GM12878 (cell line): ENCODE data around the gene ZBTB39. TPM values are rescaled to one million over a fixed set of nuclear protein-coding genes. Genes with fewer than 3 reads are reported as not detected.

Source experiments
- ATAC-seq: fragments of 200-7000 bp; cut with Tn5 transposase; 3 replicates; pipeline ENCODE4 v1.9.1; 2020; ENCODE audit warnings: mild to moderate bottlenecking, moderate library complexity
- BruUV-seq: library from RNA; stranded (reverse); fragments of 400-500 nt; replicated peaks from 2 replicates; lab custom pipeline; 2021; lab: Mats Ljungman, UMichigan
- CTCF ChIA-PET: fragments of 300-600 bp; sonication (Branson Sonifier 250); formaldehyde crosslinking; extraction: SDS; loops from one replicate; lab custom pipeline; 2021; ENCODE audit warnings: inconsistent platforms; lab: Yijun Ruan, JAX
- POLR2A ChIA-PET: fragments of 350-600 bp; formaldehyde crosslinking; extraction: SDS; loops from one replicate; lab custom pipeline; 2021; ENCODE audit warnings: inconsistent platforms; lab: Charles Lee
- RAD21 ChIA-PET: fragments of 300-600 bp; sonication (Branson Sonifier 250); formaldehyde crosslinking; loops from one replicate; lab custom pipeline; 2023; ENCODE audit warnings: antibody characterized with exemption; ENCODE audit not compliant: unreplicated experiment; lab: Charles Lee
- SMC1A ChIA-PET: fragments of 300-600 bp; sonication (Branson Sonifier 250); formaldehyde crosslinking; loops from one replicate; lab custom pipeline; 2023; ENCODE audit not compliant: unreplicated experiment, uncharacterized antibody; lab: Charles Lee
- DNase-seq: peaks from one replicate; pipeline ENCODE4 v3.0.0-alpha.2; 2011; ENCODE audit warnings: low read depth, low spot score
- FAIRE-seq: peaks from 3 replicates; lab custom pipeline; 2011; peaks lifted over from hg19 to GRCh38; lab: Jason Lieb, UNC
- H2AFZ ChIP-seq: 2 replicates; pipeline ENCODE4 v1.6.0; 2011; ENCODE audit warnings: low read depth, low read length, control low read depth; ENCODE audit not compliant: control insufficient read depth
- H3K27ac ChIP-seq: 2 replicates; pipeline ENCODE4 v1.5.1; 2011; ENCODE audit warnings: control low read depth; ENCODE audit not compliant: control insufficient read depth, insufficient read depth
- H3K27me3 ChIP-seq, 2 experiments: replicated peaks in 1 of 2; 2 replicates each; pipeline versions ENCODE4 v1.6.0 to v1.6.1; 2011; ENCODE audit warnings: low read length in 1 of 2; ENCODE audit not compliant: control insufficient read depth in 2 of 2, insufficient read depth in 2 of 2
- H3K36me3 ChIP-seq, 2 experiments: 2 replicates each; pipeline ENCODE4 v1.5.1; 2011; ENCODE audit warnings: low read length in 1 of 2; ENCODE audit not compliant: control insufficient read depth in 2 of 2, insufficient read depth in 2 of 2
- H3K4me1 ChIP-seq: 2 replicates; pipeline ENCODE4 v1.6.1; 2011; ENCODE audit warnings: mild to moderate bottlenecking, low read length, moderate library complexity, mixed read lengths; ENCODE audit not compliant: control insufficient read depth, insufficient read depth
- H3K4me2 ChIP-seq: 2 replicates; pipeline ENCODE4 v1.6.0; 2011; ENCODE audit warnings: control low read depth; ENCODE audit not compliant: control insufficient read depth, insufficient read depth
- H3K4me3 ChIP-seq: fragments of 200-600 bp; sonication (generic); 2 replicates; pipeline ENCODE4 v1.5.1; 2016
- H3K79me2 ChIP-seq: 2 replicates; pipeline ENCODE4 v1.6.0; 2011; ENCODE audit warnings: low read length; ENCODE audit not compliant: control insufficient read depth, insufficient read depth
- H3K9ac ChIP-seq: 2 replicates; pipeline ENCODE4 v1.8.0; 2011; ENCODE audit warnings: low read length, control low read depth, mixed read lengths; ENCODE audit not compliant: control insufficient read depth, insufficient read depth
- H3K9me3 ChIP-seq: replicated peaks from 3 replicates; pipeline ENCODE4 v1.5.1; 2011; ENCODE audit warnings: mild to moderate bottlenecking, low read length; ENCODE audit not compliant: control insufficient read depth, insufficient read depth
- H4K20me1 ChIP-seq: 2 replicates; pipeline ENCODE4 v1.6.0; 2011; ENCODE audit not compliant: control insufficient read depth, insufficient read depth
- BACH1 ChIP-seq: fragments of 450-650 bp; IDR thresholded peaks from 2 replicates; pipeline ENCODE4 v1.6.1; 2017; ENCODE audit warnings: mild to moderate bottlenecking, borderline replicate concordance
- EED ChIP-seq: sonication (generic); IDR thresholded peaks from 2 replicates; pipeline ENCODE4 v1.6.1; 2016; ENCODE audit warnings: antibody characterized with exemption, low read depth
- ESRRA ChIP-seq: IDR thresholded peaks from 2 replicates; pipeline ENCODE4 v1.6.1; 2012; ENCODE audit warnings: mild to moderate bottlenecking, low read length, improper control_type of control experiment
- EZH2 ChIP-seq: IDR thresholded peaks from 2 replicates; pipeline ENCODE4 v1.6.1; 2012; ENCODE audit warnings: low read depth, mild to moderate bottlenecking, control low read depth, inconsistent platforms, low read length, borderline replicate concordance; ENCODE audit not compliant: control insufficient read depth
- PBX3 ChIP-seq: IDR thresholded peaks from 2 replicates; pipeline ENCODE4 v1.6.1; 2011; ENCODE audit warnings: mild to moderate bottlenecking, low read depth, low read length, moderate library complexity; ENCODE audit not compliant: insufficient replicate concordance
- RUNX3 ChIP-seq: IDR thresholded peaks from 2 replicates; pipeline ENCODE4 v1.6.1; 2012; ENCODE audit warnings: low read length, inconsistent platforms
- SIN3A ChIP-seq: IDR thresholded peaks from 2 replicates; pipeline ENCODE4 v1.6.1; 2012; ENCODE audit warnings: low read depth, low read length, improper control_type of control experiment
- WGBS: methylation state at CpG from one replicate; pipeline ENCODE4 v1.1.6; 2016; ENCODE audit warnings: low lambda C conversion rate; ENCODE audit not compliant: insufficient replicate concordance, insufficient coverage; ENCODE audit errors: missing lambda C conversion rate; 5-methylcytosine and 5-hydroxymethylcytosine counted together
- in situ Hi-C: fragments of 300-500 bp; cut with MboI; formaldehyde crosslinking; loops from 9 replicates; pipeline ENCODE4 v1.14.3; 2018; ENCODE audit warnings: mixed read lengths
- intact Hi-C: fragments of 100-400 bp; cut with micrococcal nuclease; formaldehyde crosslinking; loops from one replicate; pipeline ENCODE4 v1.14.2; 2022; ENCODE audit not compliant: unreplicated experiment
- polyA plus RNA-seq, 11 experiments: library from polyadenylated mRNA; depleted of rRNA in 4 of 11; unstranded in 6 of 11; stranded (reverse) in 5 of 11; fragments of >200 nt; fragmentation: Nextera tagmentation in 4 of 11; fragmentation: Illumina TruSeq in 1 of 11; extraction: Ambion mirVana in 4 of 11; extraction: Trizol in 1 of 11; gene quantifications; 1 replicate in 1 of 11; 2 replicates in 10 of 11; pipeline versions ENCODE4 v1.2.1 to v1.2.3, GENCODE V29; 2011 to 2016; ENCODE audit warnings: inconsistent platforms in 2 of 11, missing spikeins in 2 of 11, low read depth in 1 of 11
- total RNA-seq, 4 experiments: library from RNA; depleted of rRNA in 3 of 4; stranded (reverse); fragments of >200 nt in 3 of 4; fragmentation: Illumina TruSeq in 1 of 4; extraction: Trizol in 1 of 4; gene quantifications; 2 replicates each; pipeline versions ENCODE4 v1.2.1 to v1.2.3, GENCODE V29; 2013 to 2021
- TF ChIP-seq, protein P1 (sequence below): IDR thresholded peaks from 2 replicates; pipeline ENCODE4 v1.6.1; 2012; ENCODE audit warnings: low read length, inconsistent platforms
- TF ChIP-seq, protein P2 (sequence below): fragments of 450-650 bp; IDR thresholded peaks from 2 replicates; pipeline ENCODE4 v1.6.1; 2017; ENCODE audit warnings: antibody characterized with exemption, mild to moderate bottlenecking, moderate library complexity

Gene ZBTB39
- total and polyA plus RNA-seq, 10 of the 15 experiments (the other 5 are each of a cell fraction or from before 2014, with no cell fraction given) = 0.88 to 6.8 (median 4.4) TPM

DNA sequence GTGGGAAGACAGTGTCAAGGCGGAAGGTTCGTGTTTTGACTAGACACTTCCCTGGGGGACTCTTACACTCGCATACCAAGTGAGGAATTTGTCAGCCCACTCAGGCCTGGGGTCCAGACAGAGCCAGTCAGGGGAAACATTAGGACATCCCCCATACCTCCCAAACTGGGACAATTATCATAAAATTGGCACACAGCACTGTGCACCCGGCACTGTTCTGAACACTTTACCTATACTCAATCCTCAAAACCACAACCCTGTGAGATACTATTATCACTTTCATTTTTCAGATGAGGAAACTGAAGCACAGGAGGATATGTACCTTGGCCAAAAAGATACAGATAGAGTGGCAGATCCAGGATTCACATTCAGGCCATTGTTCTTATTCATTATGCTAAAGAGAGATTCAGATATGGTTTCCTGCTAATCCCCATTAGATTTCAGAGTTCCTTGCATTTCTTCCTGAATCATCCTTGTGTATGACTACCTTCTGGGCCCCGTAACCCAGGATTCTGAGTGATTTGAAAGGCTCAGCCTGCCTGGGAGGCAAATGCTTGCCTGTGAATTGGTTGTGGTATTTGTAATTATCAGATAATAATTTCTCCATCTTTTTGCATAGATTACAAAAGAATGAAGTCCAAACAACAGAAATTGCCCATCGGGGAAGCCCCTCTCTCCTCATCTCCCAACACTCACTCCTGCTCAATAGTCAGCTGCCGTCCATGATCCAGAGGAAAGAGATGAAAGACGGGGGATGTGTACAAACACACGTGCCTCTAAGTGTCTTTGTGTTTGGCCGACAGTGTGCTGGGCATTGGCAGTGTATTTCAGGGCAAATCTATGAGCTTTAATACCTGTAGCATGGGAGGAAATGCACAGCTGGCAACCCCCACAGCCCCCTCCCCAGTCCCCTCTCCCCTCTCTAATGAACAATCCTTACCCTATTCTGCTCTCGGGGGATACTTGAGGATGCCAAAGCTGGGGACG, 5.4 kb upstream of the ZBTB39 start:
- TF ChIP-seq, protein P1, sequence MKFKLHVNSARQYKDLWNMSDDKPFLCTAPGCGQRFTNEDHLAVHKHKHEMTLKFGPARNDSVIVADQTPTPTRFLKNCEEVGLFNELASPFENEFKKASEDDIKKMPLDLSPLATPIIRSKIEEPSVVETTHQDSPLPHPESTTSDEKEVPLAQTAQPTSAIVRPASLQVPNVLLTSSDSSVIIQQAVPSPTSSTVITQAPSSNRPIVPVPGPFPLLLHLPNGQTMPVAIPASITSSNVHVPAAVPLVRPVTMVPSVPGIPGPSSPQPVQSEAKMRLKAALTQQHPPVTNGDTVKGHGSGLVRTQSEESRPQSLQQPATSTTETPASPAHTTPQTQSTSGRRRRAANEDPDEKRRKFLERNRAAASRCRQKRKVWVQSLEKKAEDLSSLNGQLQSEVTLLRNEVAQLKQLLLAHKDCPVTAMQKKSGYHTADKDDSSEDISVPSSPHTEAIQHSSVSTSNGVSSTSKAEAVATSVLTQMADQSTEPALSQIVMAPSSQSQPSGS = no peak
- TF ChIP-seq, protein P2, sequence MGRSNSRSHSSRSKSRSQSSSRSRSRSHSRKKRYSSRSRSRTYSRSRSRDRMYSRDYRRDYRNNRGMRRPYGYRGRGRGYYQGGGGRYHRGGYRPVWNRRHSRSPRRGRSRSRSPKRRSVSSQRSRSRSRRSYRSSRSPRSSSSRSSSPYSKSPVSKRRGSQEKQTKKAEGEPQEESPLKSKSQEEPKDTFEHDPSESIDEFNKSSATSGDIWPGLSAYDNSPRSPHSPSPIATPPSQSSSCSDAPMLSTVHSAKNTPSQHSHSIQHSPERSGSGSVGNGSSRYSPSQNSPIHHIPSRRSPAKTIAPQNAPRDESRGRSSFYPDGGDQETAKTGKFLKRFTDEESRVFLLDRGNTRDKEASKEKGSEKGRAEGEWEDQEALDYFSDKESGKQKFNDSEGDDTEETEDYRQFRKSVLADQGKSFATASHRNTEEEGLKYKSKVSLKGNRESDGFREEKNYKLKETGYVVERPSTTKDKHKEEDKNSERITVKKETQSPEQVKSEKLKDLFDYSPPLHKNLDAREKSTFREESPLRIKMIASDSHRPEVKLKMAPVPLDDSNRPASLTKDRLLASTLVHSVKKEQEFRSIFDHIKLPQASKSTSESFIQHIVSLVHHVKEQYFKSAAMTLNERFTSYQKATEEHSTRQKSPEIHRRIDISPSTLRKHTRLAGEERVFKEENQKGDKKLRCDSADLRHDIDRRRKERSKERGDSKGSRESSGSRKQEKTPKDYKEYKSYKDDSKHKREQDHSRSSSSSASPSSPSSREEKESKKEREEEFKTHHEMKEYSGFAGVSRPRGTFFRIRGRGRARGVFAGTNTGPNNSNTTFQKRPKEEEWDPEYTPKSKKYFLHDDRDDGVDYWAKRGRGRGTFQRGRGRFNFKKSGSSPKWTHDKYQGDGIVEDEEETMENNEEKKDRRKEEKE = no peak
- TF ChIP-seq ESRRA (no peak), BACH1 (no peak), SIN3A (no peak), PBX3 (no peak), RUNX3 (peak; percentile 76), EED (0 out of 2 replicates have a peak, but pooled peaks have one; percentile 16), EZH2 (no peak)
- Histone ChIP-seq H2AFZ (no peak overlapping the region), H3K4me1 (peaks cover 25% of the 10 kb centered on the region), H3K36me3 (no peaks in the 10 kb centered on the region), H3K9ac (no peak overlapping the region), H3K9me3 (no peaks in the 10 kb centered on the region), H3K27me3 (no peaks in the 10 kb centered on the region), H3K4me2 (peak overlapping the region; percentile 72), H4K20me1 (no peaks in the 10 kb centered on the region), H3K27ac (no peak overlapping the region), H3K79me2 (no peaks in the 10 kb centered on the region), H3K4me3 (no peak overlapping the region)
- peak; percentile 75 for ATAC-seq
- intact Hi-C loops (no loop called here), in situ Hi-C loops (no loop called here)
- 35% methylated on average over 12 of the region's 12 CpGs for WGBS
- BruUV-seq = no TSS peak
- ChIA-PET SMC1A (interaction anchor here (1.0 to 9.2 kb wide), 7 partner anchors 19 to 249 kb away, joined by 3 to 54 read pairs (median 5); partner anchors contain the start of gene STAT6), POLR2A (interaction anchor here (1.6 kb wide), 2 partner anchors 82 to 100 kb away, joined by 4 to 7 read pairs; partner anchors contain the start of gene STAT6), RAD21 (interaction anchor here (0.6 to 1.8 kb wide), 9 partner anchors 10 to 286 kb away, joined by 3 to 7 read pairs (median 4); partner anchors contain the start of genes NACA and STAT6), CTCF (interaction anchor here (0.8 to 9.5 kb wide), 10 partner anchors 10 to 362 kb away, joined by 3 to 117 read pairs (median 5); partner anchors contain the start of genes HSD17B6 and STAT6)
- no peak for DNase-seq
- FAIRE-seq = peak; percentile 41
